SK-N-SH (cell line): ENCODE data around the gene SERPINB8. TPM values are rescaled to one million over a fixed set of nuclear protein-coding genes. Genes with fewer than 3 reads are reported as not detected.

ENCODE experiments used
- CTCF ChIA-PET: fragments of 300-600, 350-600 bp; formaldehyde crosslinking; extraction: SDS; loops from one replicate; lab custom pipeline; 2021; lab: Yijun Ruan, JAX
- POLR2A ChIA-PET: fragments of 350-600 bp; sonication (Branson Sonifier 250); formaldehyde crosslinking; extraction: SDS; loops from one replicate; lab custom pipeline; 2020; ENCODE audit warnings: antibody characterized with exemption, inconsistent platforms; lab: Yijun Ruan, JAX
- DNase-seq: peaks from one replicate; pipeline ENCODE4 v3.0.0; 2012
- H2AFZ ChIP-seq: fragments of 200-600 bp; sonication (generic); 2 replicates; pipeline ENCODE4 v1.8.1; 2016; ENCODE audit warnings: antibody characterized with exemption, mild to moderate bottlenecking, low read depth
- H3F3A ChIP-seq: fragments of 200-600 bp; sonication (generic); replicated peaks from 2 replicates; pipeline ENCODE3; 2016; ENCODE audit warnings: antibody characterized with exemption, mild to moderate bottlenecking; ENCODE audit not compliant: insufficient read depth
- H3K27ac ChIP-seq, 2 experiments: fragments of 200-500 bp in 1 of 2; fragments of 200-600 bp in 1 of 2; sonication (Bioruptor generic) in 1 of 2; sonication (generic), shearing (Covaris generic) in 1 of 2; 2 replicates each; pipeline versions ENCODE4 v1.5.1 to v1.6.1; 2014 to 2016; ENCODE audit warnings: low read depth in 2 of 2, inconsistent platforms in 1 of 2, low read length in 1 of 2, mild to moderate bottlenecking in 1 of 2, mixed read lengths in 1 of 2
- H3K27me3 ChIP-seq: fragments of 200-600 bp; sonication (generic), shearing (Covaris generic); 2 replicates; pipeline ENCODE4 v1.6.1; 2016; ENCODE audit warnings: mixed run types; ENCODE audit not compliant: insufficient read depth
- H3K36me3 ChIP-seq, 2 experiments: fragments of 200-500 bp in 1 of 2; fragments of 200-600 bp in 1 of 2; sonication (Bioruptor generic) in 1 of 2; sonication (generic) in 1 of 2; replicated peaks in 1 of 2; 2 replicates each; pipeline versions ENCODE3 to v1.5.1; 2014 to 2016; ENCODE audit warnings: low read length in 1 of 2, mild to moderate bottlenecking in 1 of 2; ENCODE audit not compliant: insufficient read depth in 2 of 2, control insufficient read depth in 1 of 2
- H3K4me1 ChIP-seq, 2 experiments: fragments of 200-500 bp in 1 of 2; fragments of 200-600 bp in 1 of 2; sonication (Bioruptor generic) in 1 of 2; sonication (generic), shearing (Covaris generic) in 1 of 2; 2 replicates each; pipeline versions ENCODE4 v1.5.1 to v1.6.1; 2014 to 2016; ENCODE audit warnings: low read depth in 1 of 2, low read length in 1 of 2, mixed run types in 1 of 2; ENCODE audit not compliant: insufficient read depth in 2 of 2, control insufficient read depth in 1 of 2
- H3K4me2 ChIP-seq: fragments of 200-600 bp; sonication (generic), shearing (Covaris generic); 2 replicates; pipeline ENCODE4 v1.6.1; 2017; ENCODE audit warnings: mixed run types
- H3K4me3 ChIP-seq, 2 experiments: fragments of 200-500 bp in 1 of 2; fragments of 200-600 bp in 1 of 2; sonication (Bioruptor generic) in 1 of 2; sonication (generic), shearing (Covaris generic) in 1 of 2; 2 replicates each; pipeline versions ENCODE4 v1.5.1 to v1.8.1; 2014 to 2016; ENCODE audit warnings: low read depth in 2 of 2, inconsistent platforms in 1 of 2, low read length in 1 of 2, mild to moderate bottlenecking in 1 of 2, mixed read lengths in 1 of 2, moderate library complexity in 1 of 2
- H3K79me2 ChIP-seq: fragments of 200-600 bp; sonication (generic); 2 replicates; pipeline ENCODE4 v1.8.1; 2017; ENCODE audit warnings: mild to moderate bottlenecking; ENCODE audit not compliant: insufficient read depth
- H3K9ac ChIP-seq: fragments of 200-600 bp; sonication (generic); 2 replicates; pipeline ENCODE4 v1.6.1; 2017; ENCODE audit warnings: mixed run types
- H3K9me2 ChIP-seq: fragments of 200-600 bp; sonication (generic); 2 replicates; pipeline ENCODE4 v1.6.1; 2017; ENCODE audit warnings: mixed run types
- H3K9me3 ChIP-seq: fragments of 200-600 bp; sonication (generic); 2 replicates; pipeline ENCODE4 v1.6.1; 2017; ENCODE audit warnings: mixed run types, mild to moderate bottlenecking, moderate library complexity
- H4K20me1 ChIP-seq: fragments of 200-600 bp; sonication (generic); 2 replicates; pipeline ENCODE4 v1.6.1; 2017; ENCODE audit warnings: mild to moderate bottlenecking, mixed run types; ENCODE audit not compliant: insufficient read depth
- CHD2 ChIP-seq: fragments of 150-350 bp; IDR thresholded peaks from 2 replicates; pipeline ENCODE4 v1.6.1; 2018; ENCODE audit warnings: low read length; ENCODE audit not compliant: partially characterized antibody
- EP300 ChIP-seq, 2 experiments: IDR thresholded peaks; 2 replicates each; pipeline versions ENCODE4 v1.4.0 to v1.6.1; 2012; ENCODE audit warnings: borderline replicate concordance in 1 of 2, low read depth in 1 of 2, low read length in 1 of 2
- EZH2phosphoT487 ChIP-seq: fragments of 200-600 bp; sonication (generic); IDR thresholded peaks from 2 replicates; pipeline ENCODE4 v1.6.1; 2017; ENCODE audit warnings: low read depth, mixed run types, mild to moderate bottlenecking, antibody characterized with exemption, moderate library complexity, borderline replicate concordance
- FOSL2 ChIP-seq: IDR thresholded peaks from 2 replicates; pipeline ENCODE4 v1.4.0; 2012; ENCODE audit warnings: low read depth, mild to moderate bottlenecking, moderate library complexity, borderline replicate concordance
- FOXM1 ChIP-seq: IDR thresholded peaks from 2 replicates; pipeline ENCODE4 v1.4.0; 2012; ENCODE audit warnings: low read depth, mild to moderate bottlenecking
- GATA2 ChIP-seq: sonication (generic); formaldehyde crosslinking; IDR thresholded peaks from 2 replicates; pipeline ENCODE4 v1.5.0; 2020; ENCODE audit warnings: mild to moderate bottlenecking, missing genetic modification reagents
- JUND ChIP-seq: IDR thresholded peaks from 2 replicates; pipeline ENCODE4 v1.4.0; 2012
- MAX ChIP-seq: IDR thresholded peaks from 2 replicates; pipeline ENCODE4 v1.4.0; 2012; ENCODE audit warnings: low read depth
- MEF2A ChIP-seq: IDR thresholded peaks from 2 replicates; pipeline ENCODE4 v1.4.0; 2012; ENCODE audit warnings: low read depth, borderline replicate concordance
- MXI1 ChIP-seq: IDR thresholded peaks from 2 replicates; pipeline ENCODE4 v1.6.1; 2012; ENCODE audit warnings: mild to moderate bottlenecking, low read depth, low read length, improper control_type of control experiment
- POLR2AphosphoS5 ChIP-seq: IDR thresholded peaks from 2 replicates; pipeline ENCODE4 v1.6.1; 2012; ENCODE audit warnings: low read depth, low read length
- RAD21 ChIP-seq: IDR thresholded peaks from 2 replicates; pipeline ENCODE4 v1.6.1; 2012; ENCODE audit warnings: mild to moderate bottlenecking, low read length
- REST ChIP-seq: IDR thresholded peaks from 2 replicates; pipeline ENCODE4 v1.6.1; 2012; ENCODE audit warnings: mild to moderate bottlenecking, low read depth, low read length, moderate library complexity
- RFX5 ChIP-seq: IDR thresholded peaks from 2 replicates; pipeline ENCODE4 v1.6.1; 2012; ENCODE audit warnings: mild to moderate bottlenecking, improper control_type of control experiment, low read length
- RXRA ChIP-seq: IDR thresholded peaks from 2 replicates; pipeline ENCODE4 v1.4.0; 2012; ENCODE audit warnings: low read depth, mild to moderate bottlenecking, borderline replicate concordance
- TCF12 ChIP-seq: IDR thresholded peaks from 2 replicates; pipeline ENCODE4 v1.4.0; 2012
- USF1 ChIP-seq: IDR thresholded peaks from 2 replicates; pipeline ENCODE4 v1.4.0; 2012; ENCODE audit warnings: low read depth, borderline replicate concordance
- USF2 ChIP-seq: fragments of 150-350 bp; IDR thresholded peaks from 2 replicates; pipeline ENCODE4 v1.6.1; 2017; ENCODE audit warnings: antibody characterized with exemption, low read length, low read depth, borderline replicate concordance
- YY1 ChIP-seq: IDR thresholded peaks from 2 replicates; pipeline ENCODE4 v1.4.0; 2012; ENCODE audit warnings: low read depth, mild to moderate bottlenecking
- ZBTB33 ChIP-seq: IDR thresholded peaks from 2 replicates; pipeline ENCODE4 v1.4.0; 2012; ENCODE audit warnings: low read depth, borderline replicate concordance
- WGBS: methylation state at CpG from one replicate; pipeline ENCODE4 v1.1.6; 2017; ENCODE audit warnings: low lambda C conversion rate; 5-methylcytosine and 5-hydroxymethylcytosine counted together
- polyA plus RNA-seq, 3 experiments: library from polyadenylated mRNA; depleted of rRNA; stranded (reverse); fragments of >200 nt; gene quantifications; 2 replicates each; pipeline ENCODE4 v1.2.3, GENCODE V29; 2012

Gene SERPINB8
- polyA plus RNA-seq, 1 of the 3 experiments (the other 2 are of a cell fraction), result 3.4 TPM

- CTCF ChIA-PET, result interaction anchor here (0.9 kb wide), 1 partner anchor 29 kb away, joined by 3 read pairs; no protein-coding TSS in a partner anchor
- POLR2A ChIA-PET, result no interaction called here
Observed at GRCh38 chr18:63965716-63966330, 4.1 kb upstream of the SERPINB8 start.

More at GRCh38 chr18:63965716-63966330, 4.1 kb upstream of the SERPINB8 start:
- TF ChIP-seq MEF2A, result no peak
- no peak for TF ChIP-seq MAX
- TF ChIP-seq CHD2, result no peak
- TF ChIP-seq RAD21, result no peak
- TF ChIP-seq USF1, result no peak
- no peak for TF ChIP-seq RXRA
- TF ChIP-seq RFX5, result no peak
- no peak for TF ChIP-seq EP300 (IDR thresholded peaks at IDR 0.05; ENCODE audit: borderline replicate concordance in 1 of 2, low read depth in 1 of 2, low read length in 1 of 2)
- no peak for TF ChIP-seq POLR2AphosphoS5
- no peak for TF ChIP-seq EZH2phosphoT487
- no peak for TF ChIP-seq JUND
- TF ChIP-seq ZBTB33, result no peak
- no peak for TF ChIP-seq MXI1
- TF ChIP-seq USF2, result no peak
- TF ChIP-seq YY1, result no peak
- no peak for TF ChIP-seq FOXM1
- no peak for TF ChIP-seq FOSL2
- TF ChIP-seq GATA2 (CRISPR knock-in tag), result no peak
- TF ChIP-seq REST, result no peak
- TF ChIP-seq TCF12, result no peak
- peaks cover 6% of the 10 kb centered on the region; the same call in 1 of the 2 replicates for H3K27me3 ChIP-seq
- H3K9ac ChIP-seq, result no peak overlapping the region
- no peaks in the 10 kb centered on the region for H4K20me1 ChIP-seq
- H3K4me3 ChIP-seq, result no peak overlapping the region
- H3K36me3 ChIP-seq, result no peaks in the 10 kb centered on the region
- H2AFZ ChIP-seq, result no peak overlapping the region
- no peaks in the 10 kb centered on the region for H3K9me2 ChIP-seq
- WGBS, result 54% methylated on average over 5 of the region's 5 CpGs
- DNase-seq, result no peak
- H3K79me2 ChIP-seq, result no peaks in the 10 kb centered on the region
- no peak overlapping the region for H3K4me2 ChIP-seq
- H3K9me3 ChIP-seq, result no peaks in the 10 kb centered on the region
- peaks cover 0 to 8% of the 10 kb centered on the region in 2 experiments; a peak in 3 of 4 replicates for H3K4me1 ChIP-seq
- peaks cover 7% of the 10 kb centered on the region for H3F3A ChIP-seq
- no peak overlapping the region for H3K27ac ChIP-seq
